ENCODE data around the gene JARID2.

DNA sequence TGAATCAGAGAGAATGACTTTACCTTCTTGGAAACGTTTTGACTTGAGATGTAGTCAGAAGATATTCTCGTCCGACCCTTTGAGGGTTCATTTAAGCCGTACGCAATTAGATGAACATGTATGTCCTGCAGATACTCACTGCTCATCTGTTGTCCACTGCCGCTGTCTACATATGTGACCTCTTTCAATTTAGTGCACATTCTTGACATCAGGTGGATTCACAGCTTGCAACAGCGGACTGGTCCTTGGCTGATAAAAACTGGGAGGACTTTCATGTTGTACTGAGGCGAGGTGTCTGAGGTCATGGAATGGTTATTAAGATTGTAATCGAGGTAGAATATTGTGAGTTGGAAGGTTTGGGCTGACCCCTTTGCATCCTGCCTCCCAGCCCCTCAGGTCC lies 194.2 kb downstream of the JARID2 start:
- TF ChIP-seq, protein P1, sequence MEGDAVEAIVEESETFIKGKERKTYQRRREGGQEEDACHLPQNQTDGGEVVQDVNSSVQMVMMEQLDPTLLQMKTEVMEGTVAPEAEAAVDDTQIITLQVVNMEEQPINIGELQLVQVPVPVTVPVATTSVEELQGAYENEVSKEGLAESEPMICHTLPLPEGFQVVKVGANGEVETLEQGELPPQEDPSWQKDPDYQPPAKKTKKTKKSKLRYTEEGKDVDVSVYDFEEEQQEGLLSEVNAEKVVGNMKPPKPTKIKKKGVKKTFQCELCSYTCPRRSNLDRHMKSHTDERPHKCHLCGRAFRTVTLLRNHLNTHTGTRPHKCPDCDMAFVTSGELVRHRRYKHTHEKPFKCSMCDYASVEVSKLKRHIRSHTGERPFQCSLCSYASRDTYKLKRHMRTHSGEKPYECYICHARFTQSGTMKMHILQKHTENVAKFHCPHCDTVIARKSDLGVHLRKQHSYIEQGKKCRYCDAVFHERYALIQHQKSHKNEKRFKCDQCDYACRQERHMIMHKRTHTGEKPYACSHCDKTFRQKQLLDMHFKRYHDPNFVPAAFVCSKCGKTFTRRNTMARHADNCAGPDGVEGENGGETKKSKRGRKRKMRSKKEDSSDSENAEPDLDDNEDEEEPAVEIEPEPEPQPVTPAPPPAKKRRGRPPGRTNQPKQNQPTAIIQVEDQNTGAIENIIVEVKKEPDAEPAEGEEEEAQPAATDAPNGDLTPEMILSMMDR (IDR thresholded peaks at IDR 0.05; ENCODE audit: low read length) = no peak
- TF ChIP-seq EZH2 (optimal IDR thresholded peaks at IDR 0.05; ENCODE audit: low read depth, low read length) (no peak), EZH2phosphoT487 (IDR thresholded peaks at IDR 0.05; ENCODE audit: low read length) (no peak)
